ENCODE measurements around the gene APOO.

APOO gene

GRCh38 chrX:23783589-23784469 lies 123.9 kb downstream of the APOO start:
- no peak for TF ChIP-seq CTCF (IDR thresholded peaks at IDR 0.05)
- DNase-seq (ENCODE audit: low spot score), result no peak
- Histone ChIP-seq H3K4me3 (peak overlapping the region; percentile 73), H3K27ac (peak overlapping the region; percentile 70 to 93)
